Upper lobe of left lung (tissue), 6 donors: ENCODE results near the gene KAT2A. TPM values are rescaled to one million over a fixed set of nuclear protein-coding genes. Genes with fewer than 3 reads are reported as not detected.
A peak's percentile ranks its signal among the peaks of the same experiment; 100 is the strongest.

Source experiments
- ATAC-seq, 2 donors: fragments of 200-7000 bp; cut with Tn5 transposase; one replicate each; pipeline ENCODE4 v1.9.1; 2022; ENCODE audit warnings: mild to moderate bottlenecking in 2 of 2, moderate library complexity in 2 of 2; ENCODE audit not compliant: low FRiP score in 2 of 2
- DNase-seq, 2 donors: peaks; one replicate each; pipeline ENCODE4 v3.0.0-alpha.2; 2019 to 2020
- H3K27ac ChIP-seq, 4 donors: fragments of 200-600 bp; sonication (generic); one replicate each; pipeline ENCODE4 v1.5.1; 2016 to 2019
- H3K27me3 ChIP-seq, 4 donors: fragments of 200-600 bp; sonication (generic); one replicate each; pipeline ENCODE4 v1.5.1; 2017 to 2019
- H3K36me3 ChIP-seq, 4 donors: fragments of 200-600 bp; sonication (generic); one replicate each; pipeline ENCODE4 v1.5.1; 2016 to 2019
- H3K4me1 ChIP-seq, 4 donors: fragments of 200-600 bp; sonication (generic); one replicate each; pipeline ENCODE4 v1.5.1; 2018 to 2019
- H3K4me3 ChIP-seq, 4 donors: fragments of 200-600 bp; sonication (generic); one replicate each; pipeline ENCODE4 v1.5.1; 2017 to 2019; ENCODE audit warnings: mild to moderate bottlenecking in 2 of 4, moderate library complexity in 1 of 4
- H3K9me3 ChIP-seq, 4 donors: fragments of 200-600 bp; sonication (generic); one replicate each; pipeline ENCODE4 v1.5.1; 2018 to 2019
- CTCF ChIP-seq, 6 experiments: fragments of 450-650 bp in 4 of 6; fragments of 200-600 bp in 2 of 6; sonication (generic) in 2 of 6; IDR thresholded peaks; one replicate each; pipeline ENCODE4 v1.5.1; 2016 to 2019; ENCODE audit warnings: antibody characterized with exemption in 6 of 6
- EP300 ChIP-seq, 4 donors: sonication (generic); formaldehyde crosslinking; IDR thresholded peaks; one replicate each; pipeline ENCODE4 v1.5.1; 2017; ENCODE audit warnings: antibody characterized with exemption in 4 of 4, control low read depth in 2 of 4
- POLR2A ChIP-seq, 4 donors: fragments of 450-650 bp; IDR thresholded peaks; one replicate each; pipeline ENCODE4 v1.5.1; 2016 to 2017; ENCODE audit warnings: antibody characterized with exemption in 4 of 4, mild to moderate bottlenecking in 2 of 4
- POLR2AphosphoS5 ChIP-seq, 2 donors: sonication (generic); formaldehyde crosslinking; IDR thresholded peaks; one replicate each; pipeline ENCODE4 v1.5.1; 2017; ENCODE audit warnings: antibody characterized with exemption in 2 of 2
- WGBS, 2 donors: methylation state at CpG; one replicate each; pipeline ENCODE4 v1.1.5; 2017 to 2018; 5-methylcytosine and 5-hydroxymethylcytosine counted together
- total RNA-seq, 6 donors: library from RNA; depleted of rRNA in 4 of 6; stranded (reverse); fragments of >200 nt in 4 of 6; gene quantifications; one replicate each; pipeline versions ENCODE4 v1.1.0 to v1.2.1, GENCODE V29; 2016 to 2021
- donor health status: DM: no; HTN: no; CAD: no; lungs with moderate emphysema.
- donor health status: DM: no; HTN: yes; CAD: no; lungs with severe emphysema.

The KAT2A gene
- total RNA-seq, 6 donors from 2014 or later, result 17.0 to 116 (median 32.5) TPM

- no peak overlapping the region for H3K4me3 ChIP-seq
- WGBS, 2 donors, result 77 to 82% methylated on average over 2 of the region's 2 CpGs
- H3K27me3 ChIP-seq, result no peaks in the 10 kb centered on the region
- H3K4me1 ChIP-seq, result peaks cover 17 to 35% (median 20%) of the 10 kb centered on the region in 4 donors
- ATAC-seq (no peak), DNase-seq (no peak)
- H3K36me3 ChIP-seq, result peaks cover 0 to 34% (median 3%) of the 10 kb centered on the region in 4 donors
- no peak overlapping the region for H3K27ac ChIP-seq
- TF ChIP-seq POLR2AphosphoS5 (IDR thresholded peaks at IDR 0.05) (no peak), POLR2A (IDR thresholded peaks at IDR 0.05) (no peak), EP300 (IDR thresholded peaks at IDR 0.05) (no peak), CTCF (IDR thresholded peaks at IDR 0.05) (peak in 4 of 6 experiments; percentile 29 to 46 (median 34))
- H3K9me3 ChIP-seq, result no peaks in the 10 kb centered on the region
Observed at GRCh38 chr17:42118545-42118944, 2.6 kb downstream of the KAT2A start.

- peaks cover 19 to 37% (median 22%) of the 10 kb centered on the region in 4 donors for H3K4me1 ChIP-seq
Observed at GRCh38 chr17:42118126-42118510, 3.0 kb downstream of the KAT2A start.

GRCh38 chr17:42117397-42118125 is 3.6 kb downstream of the KAT2A start:
- 84 to 91% methylated on average over 23 to 28 of the region's 30 CpGs for WGBS, 2 donors
- peaks cover 0 to 38% (median 3%) of the 10 kb centered on the region in 4 donors for H3K36me3 ChIP-seq
- peaks cover 25 to 39% (median 27%) of the 10 kb centered on the region in 4 donors for H3K4me1 ChIP-seq
- H3K9me3 ChIP-seq, result no peaks in the 10 kb centered on the region
- DNase-seq (no peak), ATAC-seq (no peak)
- H3K27ac ChIP-seq, result no peak overlapping the region
- H3K4me3 ChIP-seq, result no peak overlapping the region
- H3K27me3 ChIP-seq, result no peaks in the 10 kb centered on the region
- TF ChIP-seq POLR2A (IDR thresholded peaks at IDR 0.05), result no peak
- TF ChIP-seq EP300 (IDR thresholded peaks at IDR 0.05), result no peak
- TF ChIP-seq POLR2AphosphoS5 (IDR thresholded peaks at IDR 0.05), result no peak
- TF ChIP-seq CTCF (IDR thresholded peaks at IDR 0.05), result no peak

More at GRCh38 chr17:42118126-42118510, 3.0 kb downstream of the KAT2A start:
- no peak overlapping the region for H3K4me3 ChIP-seq
- WGBS, 2 donors, result 94 to 98% methylated on average over 3 to 4 of the region's 4 CpGs
- ATAC-seq (no peak), DNase-seq (no peak)
- peaks cover 0 to 38% (median 3%) of the 10 kb centered on the region in 4 donors for H3K36me3 ChIP-seq
- H3K27ac ChIP-seq, result no peak overlapping the region
- H3K9me3 ChIP-seq, result no peaks in the 10 kb centered on the region
- TF ChIP-seq POLR2A (IDR thresholded peaks at IDR 0.05), result no peak
- no peak for TF ChIP-seq CTCF (IDR thresholded peaks at IDR 0.05)
- no peak for TF ChIP-seq POLR2AphosphoS5 (IDR thresholded peaks at IDR 0.05)
- no peak for TF ChIP-seq EP300 (IDR thresholded peaks at IDR 0.05)
- no peaks in the 10 kb centered on the region for H3K27me3 ChIP-seq

GRCh38 chr17:42116705-42117396 is 4.3 kb downstream of the KAT2A start:
- H3K4me3 ChIP-seq, result no peak overlapping the region
- DNase-seq (peak; percentile 82 to 83), ATAC-seq (peak; percentile 32 to 51)
- H3K27me3 ChIP-seq, result no peaks in the 10 kb centered on the region
- 33 to 43% methylated on average over 18 of the region's 18 CpGs for WGBS, 2 donors
- H3K4me1 ChIP-seq, result peaks cover 22 to 36% (median 24%) of the 10 kb centered on the region in 4 donors
- peak overlapping the region in 1 of 4 donors; percentile 50 for H3K27ac ChIP-seq
- H3K9me3 ChIP-seq, result no peaks in the 10 kb centered on the region
- TF ChIP-seq POLR2AphosphoS5 (IDR thresholded peaks at IDR 0.05), result no peak
- peak; percentile 80 to 92 (median 87) for TF ChIP-seq CTCF (IDR thresholded peaks at IDR 0.05)
- H3K36me3 ChIP-seq, result peaks cover 0 to 38% (median 3%) of the 10 kb centered on the region in 4 donors
